Liver (tissue), 3 donors: ENCODE measurements around the gene C2orf69.

ENCODE experiments used
- JUND ChIP-seq, 2 donors: IDR thresholded peaks; 2 replicates each; pipeline ENCODE4 v1.6.1; 2016; ENCODE audit warnings: antibody characterized with exemption in 2 of 2
- TF ChIP-seq, protein P1 (sequence below): fragments of 150-350 bp; IDR thresholded peaks from 2 replicates; pipeline ENCODE4 v1.5.1; 2017; ENCODE audit warnings: improper control_type of control experiment, low read depth, low read length; ENCODE audit not compliant: missing input control
- TF ChIP-seq, protein P2 (sequence below): IDR thresholded peaks from 2 replicates; pipeline ENCODE4 v1.6.1; 2016; ENCODE audit warnings: antibody characterized with exemption, mild to moderate bottlenecking
- donor health status: healthy.
- donor health status: healthy.

DNA sequence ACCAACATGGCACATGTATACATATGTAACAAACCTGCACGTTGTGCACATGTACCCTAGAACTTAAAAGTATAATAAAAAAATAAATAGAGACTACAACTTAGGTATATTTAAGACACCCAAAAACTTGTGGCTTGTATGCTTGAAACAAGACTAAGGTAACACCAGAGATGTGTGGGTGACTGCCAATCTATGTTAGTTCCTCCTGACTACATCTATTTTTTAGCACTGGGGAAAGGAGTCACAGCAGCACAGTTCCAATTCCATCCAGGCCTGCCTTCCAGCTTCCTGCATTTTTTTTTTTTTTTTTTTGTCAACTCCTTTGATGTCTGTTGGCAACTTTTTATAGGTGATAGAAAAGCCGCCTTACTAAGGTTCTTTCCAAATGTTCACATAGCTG lies 18.2 kb downstream of the C2orf69 start:
- TF ChIP-seq, protein P1, sequence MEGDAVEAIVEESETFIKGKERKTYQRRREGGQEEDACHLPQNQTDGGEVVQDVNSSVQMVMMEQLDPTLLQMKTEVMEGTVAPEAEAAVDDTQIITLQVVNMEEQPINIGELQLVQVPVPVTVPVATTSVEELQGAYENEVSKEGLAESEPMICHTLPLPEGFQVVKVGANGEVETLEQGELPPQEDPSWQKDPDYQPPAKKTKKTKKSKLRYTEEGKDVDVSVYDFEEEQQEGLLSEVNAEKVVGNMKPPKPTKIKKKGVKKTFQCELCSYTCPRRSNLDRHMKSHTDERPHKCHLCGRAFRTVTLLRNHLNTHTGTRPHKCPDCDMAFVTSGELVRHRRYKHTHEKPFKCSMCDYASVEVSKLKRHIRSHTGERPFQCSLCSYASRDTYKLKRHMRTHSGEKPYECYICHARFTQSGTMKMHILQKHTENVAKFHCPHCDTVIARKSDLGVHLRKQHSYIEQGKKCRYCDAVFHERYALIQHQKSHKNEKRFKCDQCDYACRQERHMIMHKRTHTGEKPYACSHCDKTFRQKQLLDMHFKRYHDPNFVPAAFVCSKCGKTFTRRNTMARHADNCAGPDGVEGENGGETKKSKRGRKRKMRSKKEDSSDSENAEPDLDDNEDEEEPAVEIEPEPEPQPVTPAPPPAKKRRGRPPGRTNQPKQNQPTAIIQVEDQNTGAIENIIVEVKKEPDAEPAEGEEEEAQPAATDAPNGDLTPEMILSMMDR: no peak
- TF ChIP-seq JUND (IDR thresholded peaks at IDR 0.05): no peak
- TF ChIP-seq, protein P2, sequence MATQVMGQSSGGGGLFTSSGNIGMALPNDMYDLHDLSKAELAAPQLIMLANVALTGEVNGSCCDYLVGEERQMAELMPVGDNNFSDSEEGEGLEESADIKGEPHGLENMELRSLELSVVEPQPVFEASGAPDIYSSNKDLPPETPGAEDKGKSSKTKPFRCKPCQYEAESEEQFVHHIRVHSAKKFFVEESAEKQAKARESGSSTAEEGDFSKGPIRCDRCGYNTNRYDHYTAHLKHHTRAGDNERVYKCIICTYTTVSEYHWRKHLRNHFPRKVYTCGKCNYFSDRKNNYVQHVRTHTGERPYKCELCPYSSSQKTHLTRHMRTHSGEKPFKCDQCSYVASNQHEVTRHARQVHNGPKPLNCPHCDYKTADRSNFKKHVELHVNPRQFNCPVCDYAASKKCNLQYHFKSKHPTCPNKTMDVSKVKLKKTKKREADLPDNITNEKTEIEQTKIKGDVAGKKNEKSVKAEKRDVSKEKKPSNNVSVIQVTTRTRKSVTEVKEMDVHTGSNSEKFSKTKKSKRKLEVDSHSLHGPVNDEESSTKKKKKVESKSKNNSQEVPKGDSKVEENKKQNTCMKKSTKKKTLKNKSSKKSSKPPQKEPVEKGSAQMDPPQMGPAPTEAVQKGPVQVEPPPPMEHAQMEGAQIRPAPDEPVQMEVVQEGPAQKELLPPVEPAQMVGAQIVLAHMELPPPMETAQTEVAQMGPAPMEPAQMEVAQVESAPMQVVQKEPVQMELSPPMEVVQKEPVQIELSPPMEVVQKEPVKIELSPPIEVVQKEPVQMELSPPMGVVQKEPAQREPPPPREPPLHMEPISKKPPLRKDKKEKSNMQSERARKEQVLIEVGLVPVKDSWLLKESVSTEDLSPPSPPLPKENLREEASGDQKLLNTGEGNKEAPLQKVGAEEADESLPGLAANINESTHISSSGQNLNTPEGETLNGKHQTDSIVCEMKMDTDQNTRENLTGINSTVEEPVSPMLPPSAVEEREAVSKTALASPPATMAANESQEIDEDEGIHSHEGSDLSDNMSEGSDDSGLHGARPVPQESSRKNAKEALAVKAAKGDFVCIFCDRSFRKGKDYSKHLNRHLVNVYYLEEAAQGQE: no peak
